GM10266 (cell line): ENCODE results near the gene DENND11.

Source experiments
- DNase-seq: peaks from one replicate; pipeline ENCODE4 v3.0.0; 2012; ENCODE audit errors: extremely low spot score
- TF ChIP-seq, protein P1 (sequence below): IDR thresholded peaks from 2 replicates; pipeline ENCODE4 v1.5.1; 2012; ENCODE audit warnings: mild to moderate bottlenecking, low read depth; ENCODE audit not compliant: control insufficient read depth, insufficient read depth; ENCODE audit errors: missing control alignments

DENND11 gene

DNA sequence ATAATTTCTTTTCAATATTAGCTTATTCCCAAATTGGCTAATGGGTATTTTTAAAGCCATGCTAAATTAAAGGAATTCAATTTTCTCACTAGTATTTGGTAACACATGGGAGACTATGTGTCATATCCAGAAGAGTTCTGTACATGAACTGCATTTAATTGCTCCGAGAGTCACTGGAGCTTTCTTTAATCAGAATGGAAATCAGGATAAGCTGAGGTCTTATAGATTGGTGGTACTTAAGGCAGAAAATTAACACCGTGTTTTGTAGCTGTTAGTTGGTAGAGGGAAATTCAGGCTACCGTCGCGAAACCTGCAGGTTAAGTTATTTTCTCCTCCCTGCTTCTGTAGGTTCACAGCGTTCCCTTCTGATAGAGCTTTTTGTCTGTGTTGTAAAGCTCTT, 6.4 kb upstream of the DENND11 start, which contains the start of gene WEE2:
Gene WEE2, plus strand, starts transcription at position 3 of the 400 bp plus-strand sequence. CDS start 406 bp downstream, outside the sequence.
- no peak for DNase-seq
- TF ChIP-seq, protein P1, sequence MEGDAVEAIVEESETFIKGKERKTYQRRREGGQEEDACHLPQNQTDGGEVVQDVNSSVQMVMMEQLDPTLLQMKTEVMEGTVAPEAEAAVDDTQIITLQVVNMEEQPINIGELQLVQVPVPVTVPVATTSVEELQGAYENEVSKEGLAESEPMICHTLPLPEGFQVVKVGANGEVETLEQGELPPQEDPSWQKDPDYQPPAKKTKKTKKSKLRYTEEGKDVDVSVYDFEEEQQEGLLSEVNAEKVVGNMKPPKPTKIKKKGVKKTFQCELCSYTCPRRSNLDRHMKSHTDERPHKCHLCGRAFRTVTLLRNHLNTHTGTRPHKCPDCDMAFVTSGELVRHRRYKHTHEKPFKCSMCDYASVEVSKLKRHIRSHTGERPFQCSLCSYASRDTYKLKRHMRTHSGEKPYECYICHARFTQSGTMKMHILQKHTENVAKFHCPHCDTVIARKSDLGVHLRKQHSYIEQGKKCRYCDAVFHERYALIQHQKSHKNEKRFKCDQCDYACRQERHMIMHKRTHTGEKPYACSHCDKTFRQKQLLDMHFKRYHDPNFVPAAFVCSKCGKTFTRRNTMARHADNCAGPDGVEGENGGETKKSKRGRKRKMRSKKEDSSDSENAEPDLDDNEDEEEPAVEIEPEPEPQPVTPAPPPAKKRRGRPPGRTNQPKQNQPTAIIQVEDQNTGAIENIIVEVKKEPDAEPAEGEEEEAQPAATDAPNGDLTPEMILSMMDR, result no peak

DNA sequence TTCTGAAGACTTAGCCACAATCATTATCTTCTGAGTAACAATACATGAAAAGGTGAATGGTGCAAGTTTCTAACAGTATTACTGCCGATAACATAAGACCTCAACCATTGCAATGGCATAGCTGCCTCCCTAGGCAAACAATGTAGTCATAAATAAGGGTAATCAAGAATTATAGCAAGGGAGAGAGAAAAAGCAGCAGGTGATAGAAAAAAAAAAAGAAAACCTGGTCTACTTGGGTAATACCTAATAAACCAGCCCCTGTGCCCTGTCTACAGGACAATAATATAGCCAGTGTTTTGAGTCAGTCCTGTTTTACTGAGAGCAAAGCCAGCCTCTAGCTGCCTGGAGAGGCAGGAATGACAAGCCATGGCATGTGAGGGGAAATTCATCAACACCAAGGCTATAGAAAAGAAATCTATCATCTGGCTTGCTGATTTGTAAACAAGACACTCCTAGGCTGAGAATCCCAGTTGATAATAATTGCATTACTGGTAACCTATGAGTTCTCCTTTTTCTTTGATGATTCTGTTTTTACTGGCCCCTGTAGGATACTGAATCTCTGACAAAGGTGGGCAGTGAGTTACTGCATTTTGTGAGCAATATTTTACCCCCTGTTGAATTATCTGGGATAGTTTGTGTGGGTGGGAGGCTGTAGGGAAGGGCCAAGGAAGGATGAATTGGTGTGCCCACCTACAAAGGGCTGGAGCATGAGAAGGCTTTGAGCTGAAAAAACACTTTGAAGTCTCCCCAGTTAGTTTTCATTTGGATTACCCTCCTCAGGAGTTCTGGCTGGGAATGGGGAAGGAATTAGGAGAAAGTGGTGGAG, 4.5 kb upstream of the DENND11 start:
- TF ChIP-seq, protein P1, result no peak
- no peak for DNase-seq

DNA sequence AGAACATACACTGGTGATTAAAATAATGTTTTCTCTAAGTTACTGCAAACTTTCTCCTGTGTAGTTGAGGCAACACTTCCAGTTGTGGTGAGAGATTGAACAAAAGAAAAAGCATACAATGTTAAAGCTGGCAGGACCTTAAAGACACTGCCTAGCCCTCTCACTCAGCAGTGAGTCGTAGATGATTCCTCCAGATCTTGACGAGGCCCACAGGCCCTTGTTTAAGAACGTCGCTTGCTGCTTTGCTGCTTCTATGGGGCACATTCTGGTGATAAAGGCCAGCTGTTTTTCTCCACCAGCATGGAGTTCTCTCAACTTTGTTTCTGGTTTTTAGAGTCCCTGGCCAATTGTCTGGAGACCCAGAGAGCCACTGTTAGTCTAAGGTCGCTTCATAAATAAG, 2.8 kb upstream of the DENND11 start:
- no peak for DNase-seq
- TF ChIP-seq, protein P1, result no peak

DNA sequence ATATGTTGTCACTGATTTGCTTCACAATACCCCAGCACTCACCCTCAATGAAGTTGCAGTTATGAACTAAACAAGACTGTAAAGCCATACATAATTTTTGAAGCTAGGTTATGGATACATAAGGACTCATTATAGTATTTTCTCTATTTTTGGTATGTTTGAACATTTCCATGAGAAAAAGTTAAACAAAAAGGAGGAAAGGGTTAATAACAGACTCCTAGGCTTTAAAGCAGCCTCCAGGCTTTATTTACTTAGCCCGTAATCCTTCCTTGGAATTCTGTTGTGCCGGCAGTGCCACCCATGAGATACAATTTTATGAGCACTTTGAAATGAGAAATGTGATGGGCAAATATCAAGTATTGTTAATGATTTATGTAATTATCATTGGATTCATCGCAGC, 2.1 kb upstream of the DENND11 start:
- DNase-seq, result no peak
- TF ChIP-seq, protein P1, result no peak

DNA sequence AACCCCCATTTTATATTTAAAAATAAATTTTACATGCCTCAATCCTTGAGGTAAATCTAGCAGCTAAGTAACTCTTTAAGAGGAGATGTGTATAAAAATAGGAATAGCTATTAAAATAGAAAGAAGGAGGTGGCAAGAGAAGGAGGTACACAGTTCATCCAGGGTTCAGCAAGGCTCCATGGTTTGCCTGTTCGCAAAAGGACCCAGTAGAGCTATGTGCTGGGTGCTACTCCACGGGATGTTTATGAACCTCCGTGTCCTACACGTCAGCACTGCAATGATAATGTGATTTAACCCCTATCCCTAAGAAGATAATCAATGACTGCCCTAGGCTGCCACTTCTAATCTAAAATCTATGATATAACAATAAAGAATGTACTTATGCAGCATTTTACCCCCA, 926 bp upstream of the DENND11 start:
- TF ChIP-seq, protein P1, result no peak
- no peak for DNase-seq

DNA sequence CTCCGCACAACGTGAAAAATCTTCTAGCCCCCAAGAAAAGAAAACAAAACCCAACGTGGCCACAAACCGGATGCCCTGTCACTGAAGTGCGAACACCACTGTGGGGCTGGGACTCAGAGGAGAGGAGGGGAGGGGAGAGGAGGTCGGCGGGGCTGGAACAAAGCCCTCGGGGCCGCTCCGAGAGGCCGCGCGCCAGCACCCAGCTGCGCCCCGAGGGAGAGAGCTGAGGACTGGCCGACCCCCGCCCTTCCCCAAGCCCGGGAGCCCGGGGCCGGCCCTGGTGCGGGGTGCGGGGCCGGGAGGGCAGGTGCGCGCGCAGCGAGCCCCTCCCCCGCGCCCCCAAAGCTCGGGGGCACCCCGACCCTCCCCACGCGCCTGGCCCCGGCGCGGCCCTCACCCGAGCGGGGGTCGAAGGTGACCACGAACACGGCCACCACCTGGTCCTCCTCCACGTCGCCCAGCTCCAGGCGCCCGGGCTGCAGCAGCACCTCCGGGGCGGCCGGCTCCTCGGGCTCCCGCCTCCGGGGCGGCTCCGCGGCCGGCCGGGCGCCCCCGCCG, 398 bp downstream of the DENND11 start:
- peak; percentile 91 for DNase-seq
- TF ChIP-seq, protein P1, result no peak

DNA sequence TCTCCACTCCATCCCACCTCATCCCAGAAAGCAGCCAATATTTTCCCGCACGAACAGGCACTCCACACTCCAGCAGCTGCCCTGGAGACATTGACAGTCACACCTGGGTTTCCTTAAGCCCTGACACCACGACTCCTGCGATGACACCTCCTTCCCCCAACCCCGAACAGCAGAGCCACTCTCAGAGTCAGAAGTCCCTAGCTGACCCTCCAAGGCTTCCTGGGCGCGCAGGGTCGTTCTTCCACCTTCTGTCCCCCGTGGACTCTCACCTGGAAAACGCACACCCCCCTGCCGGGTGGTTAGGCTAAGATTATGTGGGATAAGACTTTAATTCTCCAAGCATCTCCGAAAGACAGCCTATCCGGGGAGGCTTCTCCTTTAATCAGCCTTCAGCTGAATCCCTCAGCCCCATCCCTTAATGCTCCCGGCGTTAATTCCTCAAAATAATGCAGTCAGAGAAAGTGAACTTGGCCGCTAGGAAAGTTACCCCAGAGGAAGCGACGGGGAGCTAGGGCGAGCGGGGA, 1.1 kb downstream of the DENND11 start:
- DNase-seq, result peak; percentile 41
- TF ChIP-seq, protein P1, result no peak
